Upper lobe of left lung (tissue), 4 donors: ENCODE results near the gene EVI5L.

ENCODE experiments used
- EP300 ChIP-seq, 4 donors: sonication (generic); formaldehyde crosslinking; IDR thresholded peaks; one replicate each; pipeline ENCODE4 v1.5.1; 2017; ENCODE audit warnings: antibody characterized with exemption in 4 of 4, control low read depth in 2 of 4
- POLR2A ChIP-seq, 4 donors: fragments of 450-650 bp; IDR thresholded peaks; one replicate each; pipeline ENCODE4 v1.5.1; 2016 to 2017; ENCODE audit warnings: antibody characterized with exemption in 4 of 4, mild to moderate bottlenecking in 2 of 4
- TF ChIP-seq, protein P1 (sequence below), 6 experiments: fragments of 450-650 bp in 4 of 6; fragments of 200-600 bp in 2 of 6; sonication (generic) in 2 of 6; IDR thresholded peaks; one replicate each; pipeline ENCODE4 v1.5.1; 2016 to 2019; ENCODE audit warnings: antibody characterized with exemption in 6 of 6

- TF ChIP-seq, protein P1, sequence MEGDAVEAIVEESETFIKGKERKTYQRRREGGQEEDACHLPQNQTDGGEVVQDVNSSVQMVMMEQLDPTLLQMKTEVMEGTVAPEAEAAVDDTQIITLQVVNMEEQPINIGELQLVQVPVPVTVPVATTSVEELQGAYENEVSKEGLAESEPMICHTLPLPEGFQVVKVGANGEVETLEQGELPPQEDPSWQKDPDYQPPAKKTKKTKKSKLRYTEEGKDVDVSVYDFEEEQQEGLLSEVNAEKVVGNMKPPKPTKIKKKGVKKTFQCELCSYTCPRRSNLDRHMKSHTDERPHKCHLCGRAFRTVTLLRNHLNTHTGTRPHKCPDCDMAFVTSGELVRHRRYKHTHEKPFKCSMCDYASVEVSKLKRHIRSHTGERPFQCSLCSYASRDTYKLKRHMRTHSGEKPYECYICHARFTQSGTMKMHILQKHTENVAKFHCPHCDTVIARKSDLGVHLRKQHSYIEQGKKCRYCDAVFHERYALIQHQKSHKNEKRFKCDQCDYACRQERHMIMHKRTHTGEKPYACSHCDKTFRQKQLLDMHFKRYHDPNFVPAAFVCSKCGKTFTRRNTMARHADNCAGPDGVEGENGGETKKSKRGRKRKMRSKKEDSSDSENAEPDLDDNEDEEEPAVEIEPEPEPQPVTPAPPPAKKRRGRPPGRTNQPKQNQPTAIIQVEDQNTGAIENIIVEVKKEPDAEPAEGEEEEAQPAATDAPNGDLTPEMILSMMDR (IDR thresholded peaks at IDR 0.05): no peak
- no peak for TF ChIP-seq POLR2A (IDR thresholded peaks at IDR 0.05)
- no peak for TF ChIP-seq EP300 (IDR thresholded peaks at IDR 0.05)
Observed at GRCh38 chr19:7855426-7856108, 25.5 kb downstream of the EVI5L start.
